Right lobe of liver (tissue), 4 donors: ENCODE results near the gene KLF11.

Source experiments
- POLR2A ChIP-seq: fragments of 450-650 bp; IDR thresholded peaks from one replicate; pipeline ENCODE4 v1.6.1; 2017; ENCODE audit warnings: antibody characterized with exemption, mild to moderate bottlenecking
- TF ChIP-seq, protein P1 (sequence below), 4 donors: fragments of 200-600 bp in 3 of 4; fragments of 450-650 bp in 1 of 4; IDR thresholded peaks; one replicate each; pipeline versions ENCODE4 v1.5.1 to v1.8.0; 2016 to 2022; ENCODE audit warnings: antibody characterized with exemption in 4 of 4, mild to moderate bottlenecking in 2 of 4
- donor health status: DM: no; HTN: no; CAD: no.
- donor health status: DM: no; HTN: no; CAD: no.
- donor health status: DM: no; HTN: yes; CAD: no.

DNA sequence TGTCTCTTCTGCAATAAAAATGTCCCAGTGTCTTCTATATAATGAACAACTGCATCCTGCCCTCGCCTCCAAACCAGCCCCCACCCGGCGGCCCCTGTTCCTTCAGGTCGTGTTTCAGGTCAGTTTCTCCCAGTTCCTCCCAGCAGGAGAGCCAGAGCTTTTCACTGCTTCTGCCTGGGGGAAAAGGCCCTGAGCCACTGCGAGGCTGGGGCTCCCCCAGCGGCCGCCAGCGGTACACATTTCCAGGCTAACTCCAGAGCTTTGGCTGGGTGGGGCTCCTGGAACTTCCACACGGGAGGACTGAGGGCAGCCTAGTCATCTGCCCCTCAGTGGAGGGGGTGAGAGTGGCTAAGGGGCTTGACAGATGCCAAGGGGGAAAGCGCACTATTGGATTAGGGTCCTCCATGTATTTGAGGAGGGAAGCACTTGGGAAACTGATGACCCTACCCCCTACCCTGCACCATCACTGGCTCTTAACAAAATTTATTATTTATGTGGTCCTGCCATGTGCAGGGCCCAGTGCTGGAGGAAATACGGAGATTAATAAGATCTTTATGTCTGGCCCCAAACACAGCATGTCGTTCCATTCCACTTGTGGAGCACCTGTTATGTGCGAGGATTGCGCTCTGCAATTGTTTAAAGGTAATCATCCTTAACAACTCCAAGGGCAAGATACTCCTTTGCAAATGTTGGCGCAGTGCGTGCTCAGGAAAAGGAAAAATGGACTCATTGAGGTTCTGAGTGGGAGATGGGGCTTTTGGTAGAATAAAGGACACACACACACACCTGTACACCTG, 54.2 kb downstream of the KLF11 start:
- TF ChIP-seq, protein P1, sequence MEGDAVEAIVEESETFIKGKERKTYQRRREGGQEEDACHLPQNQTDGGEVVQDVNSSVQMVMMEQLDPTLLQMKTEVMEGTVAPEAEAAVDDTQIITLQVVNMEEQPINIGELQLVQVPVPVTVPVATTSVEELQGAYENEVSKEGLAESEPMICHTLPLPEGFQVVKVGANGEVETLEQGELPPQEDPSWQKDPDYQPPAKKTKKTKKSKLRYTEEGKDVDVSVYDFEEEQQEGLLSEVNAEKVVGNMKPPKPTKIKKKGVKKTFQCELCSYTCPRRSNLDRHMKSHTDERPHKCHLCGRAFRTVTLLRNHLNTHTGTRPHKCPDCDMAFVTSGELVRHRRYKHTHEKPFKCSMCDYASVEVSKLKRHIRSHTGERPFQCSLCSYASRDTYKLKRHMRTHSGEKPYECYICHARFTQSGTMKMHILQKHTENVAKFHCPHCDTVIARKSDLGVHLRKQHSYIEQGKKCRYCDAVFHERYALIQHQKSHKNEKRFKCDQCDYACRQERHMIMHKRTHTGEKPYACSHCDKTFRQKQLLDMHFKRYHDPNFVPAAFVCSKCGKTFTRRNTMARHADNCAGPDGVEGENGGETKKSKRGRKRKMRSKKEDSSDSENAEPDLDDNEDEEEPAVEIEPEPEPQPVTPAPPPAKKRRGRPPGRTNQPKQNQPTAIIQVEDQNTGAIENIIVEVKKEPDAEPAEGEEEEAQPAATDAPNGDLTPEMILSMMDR (IDR thresholded peaks at IDR 0.05): peak; percentile 85 to 92 (median 89)
- TF ChIP-seq POLR2A: no peak
